Measurements from ENCODE around the gene XPNPEP1.

GRCh38 chr10:109960682-109961081 lies 37.4 kb upstream of the XPNPEP1 start:
- TF ChIP-seq CTCF (IDR thresholded peaks at IDR 0.05) (no peak), POLR2A (IDR thresholded peaks at IDR 0.05) (no peak)
